IPS-11a (cell line): ENCODE measurements around the gene KHK.

Experiments
- H3K4me3 ChIP-seq: one replicate; pipeline ENCODE4 v1.5.1; 2013; ENCODE audit warnings: low read depth, low read length, control low read depth

The KHK gene

GRCh38 chr2:27149570-27150405, 63.2 kb downstream of the KHK start:
- H3K4me3 ChIP-seq, result no peak overlapping the region
